Measurements from ENCODE around the gene PSMD4. TPM values are rescaled to one million over a fixed set of nuclear protein-coding genes. Genes with fewer than 3 reads are reported as not detected.
A peak's percentile ranks its signal among the peaks of the same experiment; 100 is the strongest.

The PSMD4 gene
- total and polyA plus RNA-seq, 2 donors (not counting 1 experiment from before 2014, with no cell fraction given) = 136 to 142 TPM

GRCh38 chr1:151293093-151293492 lies 38.6 kb downstream of the PSMD4 start:
- Histone ChIP-seq H3K9ac (ENCODE audit: low read length) (no peak overlapping the region), H3K4me3 (ENCODE audit: control extremely low read depth in 1 of 5, extremely low read depth in 1 of 5, insufficient read depth in 1 of 5, low read depth in 2 of 5, low read length in 4 of 5) (no peak overlapping the region), H3K79me2 (ENCODE audit: control insufficient read depth, insufficient read depth, low read length) (peaks cover 25% of the 10 kb centered on the region), H4K20me1 (ENCODE audit: control insufficient read depth, insufficient read depth, low read length, poor library complexity, severe bottlenecking) (peaks cover 42% of the 10 kb centered on the region), H3K27ac (ENCODE audit: low read length in 2 of 2) (peak overlapping the region; percentile 24 to 66), H3K4me1 (ENCODE audit: control insufficient read depth in 2 of 2, insufficient read depth in 2 of 2, low read length in 2 of 2) (peaks cover 0 to 4% of the 10 kb centered on the region in 2 donors), H3K36me3 (replicated peaks in 1 of 2; ENCODE audit: control extremely low read depth in 1 of 2, control insufficient read depth in 1 of 2, extremely low read depth in 1 of 2, insufficient read depth in 2 of 2, low read length in 1 of 2) (peaks cover under 1 to 94% of the 10 kb centered on the region in 2 experiments), H3K4me2 (replicated peaks; ENCODE audit: low read depth, low read length, poor library complexity, severe bottlenecking) (no peak overlapping the region), H2AFZ (ENCODE audit: insufficient read depth, low read depth, low read length, poor library complexity, severe bottlenecking) (no peak overlapping the region), H3K9me3 (ENCODE audit: control extremely low read depth in 1 of 3, control insufficient read depth in 2 of 3, insufficient read depth in 1 of 3, low read length in 2 of 3) (no peaks in the 10 kb centered on the region), H3K27me3 (replicated peaks in 1 of 4; ENCODE audit: control extremely low read depth in 1 of 4, control insufficient read depth in 3 of 4, insufficient read depth in 4 of 4, low read length in 3 of 4) (no peaks in the 10 kb centered on the region)
- ATAC-seq (ENCODE audit: low read depth) (no peak), DNase-seq (no peak)
- peak overlapping the region; percentile 74 for H3K27ac Mint-ChIP-seq
- H3K4me1 Mint-ChIP-seq = peaks cover 16% of the 10 kb centered on the region
- POLR2A ChIA-PET = interaction anchor here (0.9 to 1.5 kb wide), 2 partner anchors 10 to 304 kb away, joined by 3 read pairs; no protein-coding TSS in a partner anchor
- CTCF ChIA-PET = interaction anchor here (0.8 to 1.8 kb wide), 4 partner anchors 8 to 42 kb away, joined by 3 to 5 read pairs (median 3); no protein-coding TSS in a partner anchor
- no CpG with 5 or more reads among the region's 6 CpGs for WGBS (ENCODE audit: insufficient coverage)
- H3K27me3 Mint-ChIP-seq = no peaks in the 10 kb centered on the region
- H3K9me3 Mint-ChIP-seq (ENCODE audit: insufficient read depth) = no peaks in the 10 kb centered on the region
- intact Hi-C loops (cut with micrococcal nuclease) = no loop called here
- no peak overlapping the region for H3K4me3 Mint-ChIP-seq
- TF ChIP-seq CTCF (IDR thresholded peaks at IDR 0.05) = no peak
- no peak for TF ChIP-seq EZH2 (IDR thresholded peaks at IDR 0.05; ENCODE audit: borderline replicate concordance, insufficient read depth, low read depth, low read length, poor library complexity, severe bottlenecking)

GRCh38 chr1:151294742-151295462 lies 40.4 kb downstream of the PSMD4 start:
- CTCF ChIA-PET = interaction anchor here (0.9 to 1.2 kb wide), 4 partner anchors 10 to 196 kb away, joined by 4 to 5 read pairs (median 4); no protein-coding TSS in a partner anchor
- H3K4me2 ChIP-seq (replicated peaks; ENCODE audit: low read depth, low read length, poor library complexity, severe bottlenecking) = no peak overlapping the region
- POLR2A ChIA-PET = interaction anchor here (0.6 kb wide), 1 partner anchor 50 kb away, joined by 5 read pairs; no protein-coding TSS in a partner anchor
- DNase-seq (no peak), ATAC-seq (ENCODE audit: low read depth) (no peak)
- TF ChIP-seq CTCF (IDR thresholded peaks at IDR 0.05) (no peak), EZH2 (IDR thresholded peaks at IDR 0.05; ENCODE audit: borderline replicate concordance, insufficient read depth, low read depth, low read length, poor library complexity, severe bottlenecking) (no peak)
- no peak overlapping the region for H3K9ac ChIP-seq (ENCODE audit: low read length)
- no peak overlapping the region for H3K4me3 ChIP-seq (ENCODE audit: control extremely low read depth in 1 of 5, extremely low read depth in 1 of 5, insufficient read depth in 1 of 5, low read depth in 2 of 5, low read length in 4 of 5)
- no peak overlapping the region for H3K27ac ChIP-seq (ENCODE audit: low read length in 2 of 2)
- H4K20me1 ChIP-seq (ENCODE audit: control insufficient read depth, insufficient read depth, low read length, poor library complexity, severe bottlenecking) = peaks cover 29% of the 10 kb centered on the region
- H3K27ac Mint-ChIP-seq = no peak overlapping the region
- no peaks in the 10 kb centered on the region for H3K27me3 Mint-ChIP-seq
- 80% methylated on average over 2 of the region's 2 CpGs for WGBS (ENCODE audit: insufficient coverage)
- H2AFZ ChIP-seq (ENCODE audit: insufficient read depth, low read depth, low read length, poor library complexity, severe bottlenecking) = no peak overlapping the region
- intact Hi-C loops (cut with micrococcal nuclease) = no loop called here
- H3K36me3 ChIP-seq (replicated peaks in 1 of 2; ENCODE audit: control extremely low read depth in 1 of 2, control insufficient read depth in 1 of 2, extremely low read depth in 1 of 2, insufficient read depth in 2 of 2, low read length in 1 of 2) = peaks cover 7 to 94% of the 10 kb centered on the region in 2 experiments
- H3K9me3 ChIP-seq (ENCODE audit: control extremely low read depth in 1 of 3, control insufficient read depth in 2 of 3, insufficient read depth in 1 of 3, low read length in 2 of 3) = no peaks in the 10 kb centered on the region
- H3K4me1 ChIP-seq (ENCODE audit: control insufficient read depth in 2 of 2, insufficient read depth in 2 of 2, low read length in 2 of 2) = peaks cover 0 to 4% of the 10 kb centered on the region in 2 donors
- peaks cover 9% of the 10 kb centered on the region for H3K4me1 Mint-ChIP-seq
- H3K27me3 ChIP-seq (replicated peaks in 1 of 4; ENCODE audit: control extremely low read depth in 1 of 4, control insufficient read depth in 3 of 4, insufficient read depth in 4 of 4, low read length in 3 of 4) = no peaks in the 10 kb centered on the region
- peaks cover 14% of the 10 kb centered on the region for H3K79me2 ChIP-seq (ENCODE audit: control insufficient read depth, insufficient read depth, low read length)
- H3K9me3 Mint-ChIP-seq (ENCODE audit: insufficient read depth) = no peaks in the 10 kb centered on the region
- no peak overlapping the region for H3K4me3 Mint-ChIP-seq

Data from B cell (primary cell).